ENCODE measurements around the gene PZP. TPM values are rescaled to one million over a fixed set of nuclear protein-coding genes. Genes with fewer than 3 reads are reported as not detected.

Gene PZP
- total and polyA plus RNA-seq, 2 of the 8 experiments (the other 6 are each of a cell fraction or from before 2014, with no cell fraction given) = 0.08 TPM; not detected in 1

GRCh38 chr12:9124383-9125031, 83.7 kb downstream of the PZP start:
- H3K14ac ChIP-seq (ENCODE audit: insufficient read length) = no peak overlapping the region
- no peak for FAIRE-seq
- H2AK5ac ChIP-seq (ENCODE audit: low read depth, low read length) = no peak overlapping the region
- no peak overlapping the region for H3K27ac ChIP-seq (ENCODE audit: low read depth, low read length)
- H3K4me2 ChIP-seq (ENCODE audit: insufficient read depth in 1 of 2, low read depth in 2 of 2, low read length in 2 of 2) = no peak overlapping the region
- H2BK5ac ChIP-seq (ENCODE audit: low read depth, low read length) = no peak overlapping the region
- 85% methylated on average over 14 of the region's 16 CpGs; no CpG with 5 or more reads in 1 of the 2 experiments for WGBS, 2 experiments (ENCODE audit: extremely low coverage in 1 of 2, insufficient coverage in 1 of 2, insufficient read length in 1 of 2, insufficient replicate concordance in 2 of 2, low coverage in 1 of 2, low lambda C conversion rate in 2 of 2, missing lambda C conversion rate in 1 of 2)
- no peak overlapping the region for H3K56ac ChIP-seq (replicated peaks; ENCODE audit: insufficient read length, low read depth, low read length)
- no peak overlapping the region for H4K91ac ChIP-seq (replicated peaks; ENCODE audit: insufficient read length, low read length)
- no peak overlapping the region for H2BK15ac ChIP-seq (ENCODE audit: low read length)
- no peak overlapping the region for H2BK120ac ChIP-seq (replicated peaks; ENCODE audit: low read depth, low read length)
- H3K27me3 ChIP-seq (replicated peaks in 1 of 4; ENCODE audit: control insufficient read depth in 3 of 4, extremely low read depth in 1 of 4, insufficient read depth in 3 of 4, low read length in 3 of 4) = no peaks in the 10 kb centered on the region
- H4K20me1 ChIP-seq (replicated peaks in 1 of 2; ENCODE audit: control insufficient read depth in 1 of 2, insufficient read depth in 2 of 2, low read length in 2 of 2) = no peaks in the 10 kb centered on the region
- no peak overlapping the region for H3K23ac ChIP-seq (ENCODE audit: insufficient read length)
- no peak overlapping the region for H3K9ac ChIP-seq (replicated peaks in 1 of 4; ENCODE audit: extremely low read depth in 1 of 4, low read depth in 3 of 4, low read length in 3 of 4)
- POLR2A ChIA-PET (ENCODE audit: partially characterized antibody) = no interaction called here
- no peak overlapping the region for H2BK12ac ChIP-seq (ENCODE audit: low read depth, low read length)
- H3K79me2 ChIP-seq (ENCODE audit: control insufficient read depth in 1 of 2, insufficient read depth in 2 of 2, low read length in 2 of 2) = no peaks in the 10 kb centered on the region
- H3K79me1 ChIP-seq (ENCODE audit: low read depth, low read length) = no peaks in the 10 kb centered on the region
- H3K23me2 ChIP-seq (ENCODE audit: low read depth, low read length) = no peaks in the 10 kb centered on the region; the same call in 1 of the 2 replicates
- H4K5ac ChIP-seq (ENCODE audit: insufficient read length, low read depth, low read length) = no peak overlapping the region
- no peak overlapping the region for H2BK20ac ChIP-seq (ENCODE audit: low read length)
- H3K4me1 ChIP-seq (replicated peaks in 1 of 4; ENCODE audit: control insufficient read depth in 3 of 4, insufficient read depth in 4 of 4, low read length in 3 of 4) = no peaks in the 10 kb centered on the region
- TF ChIP-seq JUN (IDR thresholded peaks at IDR 0.05; ENCODE audit: low read depth, low read length) = no peak
- no peak for TF ChIP-seq CBX5 (IDR thresholded peaks at IDR 0.05; ENCODE audit: low read depth, low read length)
- H3K4ac ChIP-seq (replicated peaks; ENCODE audit: insufficient read length, low read depth, low read length) = no peak overlapping the region
- H3K18ac ChIP-seq (ENCODE audit: extremely low read depth, low read length) = no peak overlapping the region
- DNase-seq (ENCODE audit: low read depth in 1 of 2, low spot score in 2 of 2) = no peak
- no peak overlapping the region for H3K4me3 ChIP-seq (ENCODE audit: extremely low read depth in 1 of 4, insufficient read depth in 2 of 4, low read depth in 3 of 4, low read length in 4 of 4)
- no peak overlapping the region for H2AFZ ChIP-seq (ENCODE audit: low read length)
- CTCF ChIA-PET (ENCODE audit: partially characterized antibody) = interaction anchor here (0.6 to 1.0 kb wide), 4 partner anchors 21 to 1981 kb away, joined by 3 to 5 read pairs (median 4); no protein-coding TSS in a partner anchor
- peaks cover 0 to 9% of the 10 kb centered on the region in 2 experiments; a peak in 1 of 4 replicates for H3K9me3 ChIP-seq (ENCODE audit: insufficient read depth in 2 of 2, low read depth in 1 of 2, low read length in 1 of 2)
- no peaks in the 10 kb centered on the region for H3K36me3 ChIP-seq (ENCODE audit: control insufficient read depth in 2 of 4, insufficient read depth in 4 of 4, low read length in 3 of 4)
- no peak overlapping the region for H4K8ac ChIP-seq (ENCODE audit: extremely low read depth, insufficient read depth, low read length)
